ENCODE measurements around the gene TIMM17B.

The TIMM17B gene

GRCh38 chrX:48897625-48898306 lies at the start of gene TIMM17B, which contains the start of gene PQBP1:
TIMM17B (minus strand) TSS chrX:48897768; CDS start chrX:48897749, 19 bp downstream.
PQBP1 (plus strand) TSS chrX:48897930; CDS start chrX:48898510, 580 bp downstream.
- DNase-seq (ENCODE audit: low read depth in 2 of 2), result peak; percentile 65 to 74

- peak in 1 of 2 donors; percentile 22 for DNase-seq (ENCODE audit: low read depth in 2 of 2)
These were observed 48.2 kb upstream of the TIMM17B start for GRCh38 chrX:48945517-48946348.

DNA sequence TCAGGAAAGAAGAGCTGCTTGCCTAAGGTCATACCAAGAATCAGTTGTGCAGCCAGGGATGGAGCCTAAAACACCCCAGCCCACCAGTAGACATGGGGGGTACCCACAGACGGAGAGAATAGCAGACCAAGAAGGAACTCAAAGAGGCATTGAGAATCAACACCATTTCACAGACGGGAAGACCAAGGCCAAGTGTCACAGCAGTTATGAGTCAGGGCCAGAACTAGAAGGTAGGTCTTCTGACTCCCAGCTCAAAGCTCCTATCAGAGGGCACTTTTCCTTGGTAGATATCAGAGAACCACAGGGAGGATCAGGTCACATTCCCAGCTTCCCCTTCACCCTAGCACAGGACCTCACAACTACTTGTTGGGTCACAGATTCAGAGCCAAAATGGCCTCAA lies 45.3 kb upstream of the TIMM17B start:
- DNase-seq (ENCODE audit: low read depth in 2 of 2), result no peak

- DNase-seq (ENCODE audit: low read depth in 2 of 2), result no peak
These were observed 42.9 kb upstream of the TIMM17B start for GRCh38 chrX:48940404-48940955.

DNA sequence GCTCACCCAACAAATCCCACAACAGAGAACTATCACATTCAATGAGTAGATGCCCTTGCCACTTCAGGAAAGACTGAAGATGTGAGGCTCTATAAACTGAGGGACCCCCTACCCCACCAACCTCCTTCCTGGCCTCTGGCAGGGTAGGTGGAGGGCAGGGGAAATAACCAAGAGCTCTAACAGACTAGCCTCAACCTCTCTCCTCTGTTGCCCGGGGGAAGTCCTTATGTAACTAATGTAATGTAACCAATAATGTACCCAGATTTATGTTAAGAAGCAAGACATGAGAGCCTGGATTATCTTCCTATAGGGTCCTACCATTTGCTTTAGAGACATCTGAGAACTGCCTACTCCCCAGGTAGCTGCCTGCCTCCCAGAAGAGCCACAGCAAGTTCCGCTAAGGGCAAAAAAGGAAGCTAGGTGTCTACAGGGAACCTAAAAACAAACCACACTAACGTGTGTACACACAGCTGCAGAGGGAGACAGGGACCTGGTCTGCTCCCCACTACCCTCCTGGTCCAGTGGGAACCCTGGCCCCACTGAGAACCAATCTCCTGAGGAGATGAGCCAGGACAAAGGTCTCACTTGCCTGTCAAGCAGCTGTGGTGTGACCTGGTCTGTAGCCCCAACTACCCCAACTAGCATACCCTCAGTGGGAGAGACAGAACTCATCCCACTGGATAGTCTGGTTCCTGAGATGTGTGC lies 42.1 kb upstream of the TIMM17B start:
- DNase-seq (ENCODE audit: low read depth in 2 of 2), result no peak

GRCh38 chrX:48938721-48939425 lies 41.3 kb upstream of the TIMM17B start:
- DNase-seq (ENCODE audit: low read depth in 2 of 2), result no peak

GRCh38 chrX:48937054-48937907 lies 39.7 kb upstream of the TIMM17B start:
- DNase-seq (ENCODE audit: low read depth in 2 of 2), result peak; percentile 76 to 80

DNA sequence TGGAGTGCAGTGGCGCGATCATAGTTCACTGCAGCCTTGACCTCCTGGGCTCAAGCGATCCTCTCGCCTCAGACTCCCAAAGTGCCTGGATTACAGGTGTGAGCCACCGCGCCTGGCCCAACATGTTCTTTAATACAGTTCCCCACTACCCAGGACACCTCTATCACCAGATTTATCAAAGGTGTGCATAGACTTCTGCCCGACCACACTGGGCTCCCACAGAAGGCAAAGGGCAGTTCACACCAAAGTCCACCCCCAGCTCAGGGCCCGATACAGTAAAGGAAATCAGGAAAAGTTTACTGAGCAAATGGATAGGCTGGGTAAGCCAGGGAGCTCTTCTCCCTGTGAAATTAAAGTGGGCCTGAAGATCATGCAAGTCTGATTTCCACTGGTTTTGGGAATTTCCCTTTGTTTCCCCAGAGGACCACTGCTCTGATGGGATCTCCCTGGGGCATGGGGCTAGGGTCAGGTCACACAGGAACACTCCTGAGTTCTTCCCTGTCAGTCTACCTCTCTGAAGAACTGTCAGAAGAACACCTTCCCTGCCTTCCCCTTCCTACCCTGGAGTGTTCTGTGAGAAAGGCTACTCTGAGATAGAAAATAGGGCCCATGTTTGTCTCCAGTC lies 39.0 kb upstream of the TIMM17B start:
- DNase-seq (ENCODE audit: low read depth in 2 of 2), result no peak

DNA sequence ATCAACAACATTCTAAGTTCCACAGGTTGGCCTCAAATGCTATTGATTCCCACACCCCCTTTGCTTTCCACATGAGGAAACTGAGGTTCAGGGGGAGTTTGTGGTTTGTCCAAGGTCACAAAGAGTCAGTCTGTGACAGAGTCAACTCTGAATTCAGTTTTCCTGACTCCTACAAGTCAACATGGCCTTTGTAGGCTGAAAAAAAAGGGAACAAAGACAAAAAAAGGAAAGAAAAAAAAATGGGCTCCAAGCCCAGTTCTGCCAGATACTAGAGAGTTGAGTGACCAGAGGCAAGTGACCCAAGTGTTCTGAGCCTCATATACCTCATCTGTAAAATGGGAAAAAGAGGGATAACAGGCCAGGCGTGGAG lies 37.7 kb upstream of the TIMM17B start:
- DNase-seq (ENCODE audit: low read depth in 2 of 2), result no peak

GRCh38 chrX:48934581-48935300 lies 37.2 kb upstream of the TIMM17B start:
- no peak for DNase-seq (ENCODE audit: low read depth in 2 of 2)

DNA sequence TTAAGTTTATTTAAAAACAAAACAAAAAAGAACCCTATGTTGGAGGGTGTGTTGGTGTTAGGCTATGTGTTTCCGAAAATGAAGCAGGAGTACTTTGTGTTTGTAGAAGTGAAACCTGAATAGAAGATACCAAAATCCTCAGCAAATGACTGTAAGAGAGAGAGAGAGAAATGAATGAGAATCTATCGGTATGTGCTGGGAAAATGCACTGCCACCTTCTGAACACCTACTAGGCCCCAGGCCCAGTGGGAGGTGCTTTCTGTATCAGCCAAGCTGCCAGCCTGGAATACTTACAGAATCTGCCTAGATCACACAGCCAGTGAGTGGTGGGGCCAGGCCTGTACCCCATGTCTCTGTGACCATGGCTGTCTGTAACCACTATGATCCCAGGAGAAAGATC lies 36.2 kb upstream of the TIMM17B start:
- DNase-seq (ENCODE audit: low read depth in 2 of 2), result no peak

- no peak for DNase-seq (ENCODE audit: low read depth in 2 of 2)
These were observed 30.3 kb upstream of the TIMM17B start for GRCh38 chrX:48927736-48928382.

GRCh38 chrX:48927123-48927522 lies 29.6 kb upstream of the TIMM17B start:
- DNase-seq (ENCODE audit: low read depth in 2 of 2), result no peak

DNA sequence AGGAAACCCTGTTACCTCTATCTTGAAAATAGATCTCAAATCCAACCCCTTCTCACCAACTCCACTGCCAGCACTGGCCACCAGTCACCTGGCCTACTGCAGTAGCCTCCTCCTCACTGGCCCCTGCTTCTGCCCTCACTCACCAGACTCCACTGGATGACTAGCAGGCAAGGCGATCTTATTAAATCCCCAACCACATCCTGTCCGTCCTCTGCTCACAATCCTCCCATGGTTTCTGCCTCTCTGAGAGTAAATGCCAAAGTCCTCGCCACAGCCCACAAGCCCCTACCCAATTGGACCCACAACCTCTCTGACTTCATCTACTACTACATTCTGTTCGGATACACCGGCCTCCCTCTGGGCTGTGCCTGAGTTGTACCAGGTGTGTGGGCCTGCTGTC lies 26.7 kb upstream of the TIMM17B start:
- DNase-seq (ENCODE audit: low read depth in 2 of 2), result no peak

GRCh38 chrX:48923771-48924170 lies 26.2 kb upstream of the TIMM17B start:
- no peak for DNase-seq (ENCODE audit: low read depth in 2 of 2)

DNA sequence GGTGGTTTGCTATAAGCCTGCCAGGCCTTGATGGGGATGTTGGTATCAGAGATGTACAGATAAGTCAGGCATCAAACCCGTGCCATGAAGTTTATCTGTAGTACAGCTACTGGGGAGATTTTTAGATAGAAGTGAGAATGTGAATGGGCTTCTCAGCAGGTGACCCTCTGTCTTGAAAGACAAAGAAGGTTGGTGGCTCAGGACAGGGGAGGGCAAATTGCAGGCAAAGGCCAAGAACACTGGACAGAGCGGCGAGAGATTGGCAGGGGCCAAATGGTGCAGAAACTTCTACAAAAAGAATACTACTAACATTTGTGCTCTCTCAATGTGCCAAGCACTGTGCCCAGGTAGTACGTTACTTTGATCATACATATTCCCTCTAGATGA lies 23.1 kb upstream of the TIMM17B start:
- DNase-seq (ENCODE audit: low read depth in 2 of 2), result no peak

- no peak for DNase-seq (ENCODE audit: low read depth in 2 of 2)
These were observed 22.6 kb upstream of the TIMM17B start for GRCh38 chrX:48919947-48920717.

GRCh38 chrX:48919360-48919841 lies 21.8 kb upstream of the TIMM17B start:
- no peak for DNase-seq (ENCODE audit: low read depth in 2 of 2)
